ENCODE data around the gene LAMP5. TPM values are rescaled to one million over a fixed set of nuclear protein-coding genes. Genes with fewer than 3 reads are reported as not detected.

Gene LAMP5
- total and polyA plus RNA-seq, 2 experiments from 2014 or later, result 0.21 to 0.29 TPM

DNA sequence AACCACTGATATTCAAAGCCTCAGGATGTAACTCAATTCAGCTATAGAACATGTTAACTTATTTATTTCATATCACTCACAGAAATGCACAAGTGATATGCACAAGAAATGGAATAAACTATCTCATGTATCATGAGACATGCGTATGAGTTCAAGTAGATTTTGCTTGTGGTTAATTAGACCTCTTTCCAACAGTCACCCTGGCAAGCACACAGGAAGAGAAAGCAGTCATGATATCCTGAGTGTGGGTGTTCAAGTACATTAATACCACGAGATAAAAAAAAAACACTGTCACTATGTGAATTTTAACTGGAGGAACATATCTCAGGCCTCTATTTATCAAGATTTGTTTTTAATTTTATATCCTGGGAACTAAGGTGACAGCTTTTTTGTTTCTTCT lies 64.2 kb downstream of the LAMP5 start:
- no peaks in the 10 kb centered on the region for H3K79me2 ChIP-seq (replicated peaks; ENCODE audit: insufficient read depth)
- no peaks in the 10 kb centered on the region for H4K20me1 ChIP-seq (replicated peaks; ENCODE audit: insufficient read depth)
- peaks cover 39% of the 10 kb centered on the region for H3K4me1 Mint-ChIP-seq
- H3K27me3 Mint-ChIP-seq (ENCODE audit: insufficient read depth, low read depth, poor library complexity), result peaks cover 11% of the 10 kb centered on the region
- no peaks in the 10 kb centered on the region for H3F3A ChIP-seq (replicated peaks; ENCODE audit: low read depth)
- no peak overlapping the region for H2AFZ ChIP-seq
- no peak for DNase-seq (ENCODE audit: low spot score)
- no peak overlapping the region for H3K4me3 ChIP-seq
- TF ChIP-seq EZH2 (IDR thresholded peaks at IDR 0.05; ENCODE audit: low read depth, unreplicated experiment) (no peak), REST (IDR thresholded peaks at IDR 0.05; ENCODE audit: unreplicated experiment) (no peak), EZH2phosphoT487 (IDR thresholded peaks at IDR 0.05; ENCODE audit: unreplicated experiment) (no peak), ETS1 (IDR thresholded peaks at IDR 0.05) (no peak)
- no peaks in the 10 kb centered on the region; the same call in 2 of the 3 replicates for H3K9me3 Mint-ChIP-seq
- no peak overlapping the region for H3K27ac ChIP-seq (ENCODE audit: low read depth)
- no peak for ATAC-seq
- 0 out of 3 replicates have a peak, but pooled peaks cover 2% of the 10 kb centered on the region for H3K36me3 Mint-ChIP-seq (ENCODE audit: low read depth)
- H3K4me1 ChIP-seq (ENCODE audit: insufficient read depth), result peaks cover 32% of the 10 kb centered on the region
- no peak overlapping the region for H3K4me3 Mint-ChIP-seq
- H3K4me2 ChIP-seq, result no peak overlapping the region
- no peak overlapping the region for H3K27ac Mint-ChIP-seq
- H3K27me3 ChIP-seq (ENCODE audit: insufficient read depth), result peaks cover 30% of the 10 kb centered on the region
- H3K9me2 ChIP-seq (ENCODE audit: insufficient read depth), result no peaks in the 10 kb centered on the region
- no peaks in the 10 kb centered on the region for H3K36me3 ChIP-seq (ENCODE audit: insufficient read depth)

Measured in GM23338 (cell line).